Fibroblast of lung (primary cell): ENCODE data around the gene KIAA1191.

Experiments
- EZH2 ChIP-seq: IDR thresholded peaks from 2 replicates; pipeline ENCODE4 v1.5.1; 2012; ENCODE audit warnings: low read length, control low read depth, mild to moderate bottlenecking; ENCODE audit errors: missing control alignments
- TF ChIP-seq, protein P1 (sequence below), 2 donors: IDR thresholded peaks in 1 of 2; conservative IDR thresholded peaks in 1 of 2; 1 replicate in 1 of 2; 2 replicates in 1 of 2; pipeline ENCODE4 v1.5.1; 2011 to 2012; ENCODE audit warnings: low read length in 2 of 2, control low read depth in 1 of 2, inconsistent platforms in 1 of 2, low read depth in 1 of 2, mild to moderate bottlenecking in 1 of 2

DNA sequence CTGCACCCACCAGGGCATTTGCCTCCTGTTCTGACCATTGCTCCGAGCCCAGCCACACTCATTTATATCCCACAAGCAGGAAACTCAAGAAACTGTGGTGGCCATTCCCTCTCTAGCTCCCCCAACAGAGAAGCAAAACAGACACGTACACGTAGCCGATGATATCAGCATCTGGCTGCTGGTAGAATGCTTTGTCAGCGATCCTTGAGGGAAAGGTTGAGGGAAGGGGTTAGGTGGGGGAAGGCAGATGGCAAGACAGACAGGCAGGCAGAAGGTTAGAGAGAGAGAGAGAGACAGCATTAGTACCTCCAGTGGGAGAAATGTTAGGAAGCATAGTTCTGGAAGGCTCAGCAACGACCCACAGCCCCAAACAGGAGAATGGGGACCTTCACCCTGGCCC lies 34.8 kb upstream of the KIAA1191 start:
- TF ChIP-seq, protein P1, sequence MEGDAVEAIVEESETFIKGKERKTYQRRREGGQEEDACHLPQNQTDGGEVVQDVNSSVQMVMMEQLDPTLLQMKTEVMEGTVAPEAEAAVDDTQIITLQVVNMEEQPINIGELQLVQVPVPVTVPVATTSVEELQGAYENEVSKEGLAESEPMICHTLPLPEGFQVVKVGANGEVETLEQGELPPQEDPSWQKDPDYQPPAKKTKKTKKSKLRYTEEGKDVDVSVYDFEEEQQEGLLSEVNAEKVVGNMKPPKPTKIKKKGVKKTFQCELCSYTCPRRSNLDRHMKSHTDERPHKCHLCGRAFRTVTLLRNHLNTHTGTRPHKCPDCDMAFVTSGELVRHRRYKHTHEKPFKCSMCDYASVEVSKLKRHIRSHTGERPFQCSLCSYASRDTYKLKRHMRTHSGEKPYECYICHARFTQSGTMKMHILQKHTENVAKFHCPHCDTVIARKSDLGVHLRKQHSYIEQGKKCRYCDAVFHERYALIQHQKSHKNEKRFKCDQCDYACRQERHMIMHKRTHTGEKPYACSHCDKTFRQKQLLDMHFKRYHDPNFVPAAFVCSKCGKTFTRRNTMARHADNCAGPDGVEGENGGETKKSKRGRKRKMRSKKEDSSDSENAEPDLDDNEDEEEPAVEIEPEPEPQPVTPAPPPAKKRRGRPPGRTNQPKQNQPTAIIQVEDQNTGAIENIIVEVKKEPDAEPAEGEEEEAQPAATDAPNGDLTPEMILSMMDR (conservative IDR thresholded peaks at IDR 0.05 in 1 of 2, IDR thresholded peaks at IDR 0.05 in 1 of 2; ENCODE audit: low read depth in 1 of 2, low read length in 2 of 2), result no peak
- no peak for TF ChIP-seq EZH2
